Measurements from ENCODE around the gene SNRPA.
A peak's percentile ranks its signal among the peaks of the same experiment; 100 is the strongest.

SNRPA gene

GRCh38 chr19:40776932-40777644 lies 26.1 kb downstream of the SNRPA start (continued):
- TF ChIP-seq KLF8 (tag by site-specific recombination; IDR thresholded peaks at IDR 0.05) (peak; percentile 39), HIC1 (tag by site-specific recombination; IDR thresholded peaks at IDR 0.05) (no peak), SP7 (tag by site-specific recombination; IDR thresholded peaks at IDR 0.05) (peak; percentile 15; the same call in 1 of the 2 replicates), PRDM1 (tag by site-specific recombination; IDR thresholded peaks at IDR 0.05) (peak; percentile 77), ZNF121 (tag by site-specific recombination; IDR thresholded peaks at IDR 0.05) (peak; percentile 21; the same call in 1 of the 2 replicates), INSM2 (tag by site-specific recombination; IDR thresholded peaks at IDR 0.05) (no peak), ZNF792 (tag by site-specific recombination; IDR thresholded peaks at IDR 0.05) (peak; percentile 64; the same call in 1 of the 2 replicates), ZNF2 (tag by site-specific recombination; IDR thresholded peaks at IDR 0.05) (0 out of 2 replicates have a peak, but pooled peaks have one; percentile 25), ZNF324 (tag by site-specific recombination; IDR thresholded peaks at IDR 0.05) (0 out of 2 replicates have a peak, but pooled peaks have one; percentile 58), ZNF558 (tag by site-specific recombination; IDR thresholded peaks at IDR 0.05) (0 out of 2 replicates have a peak, but pooled peaks have one; percentile 44), ZNF24 (tag by site-specific recombination; IDR thresholded peaks at IDR 0.05) (0 out of 2 replicates have a peak, but pooled peaks have one; percentile 21), ZNF785 (tag by site-specific recombination; IDR thresholded peaks at IDR 0.05) (no peak)
- TF ChIP-seq, protein P1, sequence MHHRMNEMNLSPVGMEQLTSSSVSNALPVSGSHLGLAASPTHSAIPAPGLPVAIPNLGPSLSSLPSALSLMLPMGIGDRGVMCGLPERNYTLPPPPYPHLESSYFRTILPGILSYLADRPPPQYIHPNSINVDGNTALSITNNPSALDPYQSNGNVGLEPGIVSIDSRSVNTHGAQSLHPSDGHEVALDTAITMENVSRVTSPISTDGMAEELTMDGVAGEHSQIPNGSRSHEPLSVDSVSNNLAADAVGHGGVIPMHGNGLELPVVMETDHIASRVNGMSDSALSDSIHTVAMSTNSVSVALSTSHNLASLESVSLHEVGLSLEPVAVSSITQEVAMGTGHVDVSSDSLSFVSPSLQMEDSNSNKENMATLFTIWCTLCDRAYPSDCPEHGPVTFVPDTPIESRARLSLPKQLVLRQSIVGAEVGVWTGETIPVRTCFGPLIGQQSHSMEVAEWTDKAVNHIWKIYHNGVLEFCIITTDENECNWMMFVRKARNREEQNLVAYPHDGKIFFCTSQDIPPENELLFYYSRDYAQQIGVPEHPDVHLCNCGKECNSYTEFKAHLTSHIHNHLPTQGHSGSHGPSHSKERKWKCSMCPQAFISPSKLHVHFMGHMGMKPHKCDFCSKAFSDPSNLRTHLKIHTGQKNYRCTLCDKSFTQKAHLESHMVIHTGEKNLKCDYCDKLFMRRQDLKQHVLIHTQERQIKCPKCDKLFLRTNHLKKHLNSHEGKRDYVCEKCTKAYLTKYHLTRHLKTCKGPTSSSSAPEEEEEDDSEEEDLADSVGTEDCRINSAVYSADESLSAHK (tag by site-specific recombination; IDR thresholded peaks at IDR 0.05): 0 out of 2 replicates have a peak, but pooled peaks have one; percentile 39
- TF ChIP-seq, protein P2, sequence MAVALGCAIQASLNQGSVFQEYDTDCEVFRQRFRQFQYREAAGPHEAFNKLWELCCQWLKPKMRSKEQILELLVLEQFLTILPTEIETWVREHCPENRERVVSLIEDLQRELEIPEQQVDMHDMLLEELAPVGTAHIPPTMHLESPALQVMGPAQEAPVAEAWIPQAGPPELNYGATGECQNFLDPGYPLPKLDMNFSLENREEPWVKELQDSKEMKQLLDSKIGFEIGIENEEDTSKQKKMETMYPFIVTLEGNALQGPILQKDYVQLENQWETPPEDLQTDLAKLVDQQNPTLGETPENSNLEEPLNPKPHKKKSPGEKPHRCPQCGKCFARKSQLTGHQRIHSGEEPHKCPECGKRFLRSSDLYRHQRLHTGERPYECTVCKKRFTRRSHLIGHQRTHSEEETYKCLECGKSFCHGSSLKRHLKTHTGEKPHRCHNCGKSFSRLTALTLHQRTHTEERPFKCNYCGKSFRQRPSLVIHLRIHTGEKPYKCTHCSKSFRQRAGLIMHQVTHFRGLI (tag by site-specific recombination; IDR thresholded peaks at IDR 0.05): peak; percentile 23; the same call in 1 of the 2 replicates
- TF ChIP-seq, protein P3, sequence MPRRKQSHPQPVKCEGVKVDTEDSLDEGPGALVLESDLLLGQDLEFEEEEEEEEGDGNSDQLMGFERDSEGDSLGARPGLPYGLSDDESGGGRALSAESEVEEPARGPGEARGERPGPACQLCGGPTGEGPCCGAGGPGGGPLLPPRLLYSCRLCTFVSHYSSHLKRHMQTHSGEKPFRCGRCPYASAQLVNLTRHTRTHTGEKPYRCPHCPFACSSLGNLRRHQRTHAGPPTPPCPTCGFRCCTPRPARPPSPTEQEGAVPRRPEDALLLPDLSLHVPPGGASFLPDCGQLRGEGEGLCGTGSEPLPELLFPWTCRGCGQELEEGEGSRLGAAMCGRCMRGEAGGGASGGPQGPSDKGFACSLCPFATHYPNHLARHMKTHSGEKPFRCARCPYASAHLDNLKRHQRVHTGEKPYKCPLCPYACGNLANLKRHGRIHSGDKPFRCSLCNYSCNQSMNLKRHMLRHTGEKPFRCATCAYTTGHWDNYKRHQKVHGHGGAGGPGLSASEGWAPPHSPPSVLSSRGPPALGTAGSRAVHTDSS (tag by site-specific recombination; IDR thresholded peaks at IDR 0.05): no peak

DNA sequence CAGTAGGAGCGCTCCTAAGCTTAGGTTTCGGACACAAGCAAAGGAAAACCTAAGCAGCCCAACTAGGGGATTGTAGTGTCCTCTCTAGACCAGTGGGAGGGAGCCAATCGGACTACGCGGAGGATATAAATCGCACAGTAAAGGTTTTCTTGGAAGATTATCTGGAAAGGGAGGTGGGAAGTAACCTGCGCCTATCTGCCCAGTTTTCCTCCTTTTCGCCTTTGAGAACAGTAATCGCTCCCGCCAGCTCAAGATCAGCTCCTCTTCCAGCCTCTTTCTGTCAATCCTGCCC lies 26.6 kb downstream of the SNRPA start:
- Histone ChIP-seq H3K4me3 (ENCODE audit: low read depth, low read length) (peak overlapping the region; percentile 32), H3K9me3 (ENCODE audit: control insufficient read depth, insufficient read depth, low read depth, low read length) (no peaks in the 10 kb centered on the region), H3K36me3 (ENCODE audit: control insufficient read depth in 2 of 2, insufficient read depth in 1 of 2, low read length in 2 of 2) (peaks cover 0 to 18% of the 10 kb centered on the region in 2 experiments; a peak in 1 of 3 replicates), H3K27ac (ENCODE audit: extremely low read depth, low read depth, low read length) (peak overlapping the region; percentile 95), H3K4me1 (ENCODE audit: control insufficient read depth, insufficient read depth, low read length) (peaks cover 13% of the 10 kb centered on the region)
- ChIA-PET POLR2A (interaction anchor here (0.5 to 3.2 kb wide), 35 partner anchors 10 to 1779 kb away, joined by 3 to 180 read pairs (median 7); partner anchors contain the start of genes ACTMAP, COQ8B, EGLN2 and ITPKC), CTCF (interaction anchor here (0.5 to 6.4 kb wide), 26 partner anchors 9 to 637 kb away, joined by 3 to 61 read pairs (median 4); partner anchors contain the start of genes EGLN2 and LTBP4)
- TF ChIP-seq ZNF10 (tag by site-specific recombination; IDR thresholded peaks at IDR 0.05) (no peak; the same call in 1 of the 2 replicates), ZNF24 (tag by site-specific recombination; IDR thresholded peaks at IDR 0.05) (0 out of 2 replicates have a peak, but pooled peaks have one; percentile 53), KLF17 (tag by site-specific recombination; IDR thresholded peaks at IDR 0.05) (peak; percentile 58), ZNF629 (tag by site-specific recombination; IDR thresholded peaks at IDR 0.05) (peak; percentile 29; the same call in 1 of the 2 replicates), ZNF660 (tag by site-specific recombination; IDR thresholded peaks at IDR 0.05) (peak; percentile 91), ZBTB21 (tag by site-specific recombination; IDR thresholded peaks at IDR 0.05) (peak; percentile 40; the same call in 1 of the 2 replicates), ZNF169 (tag by site-specific recombination; IDR thresholded peaks at IDR 0.05) (no peak), ZNF335 (tag by site-specific recombination; conservative IDR thresholded peaks at IDR 0.05) (no peak), ZNF843 (tag by site-specific recombination; IDR thresholded peaks at IDR 0.05) (peak; percentile 32; the same call in 1 of the 2 replicates)
- TF ChIP-seq, protein P4, sequence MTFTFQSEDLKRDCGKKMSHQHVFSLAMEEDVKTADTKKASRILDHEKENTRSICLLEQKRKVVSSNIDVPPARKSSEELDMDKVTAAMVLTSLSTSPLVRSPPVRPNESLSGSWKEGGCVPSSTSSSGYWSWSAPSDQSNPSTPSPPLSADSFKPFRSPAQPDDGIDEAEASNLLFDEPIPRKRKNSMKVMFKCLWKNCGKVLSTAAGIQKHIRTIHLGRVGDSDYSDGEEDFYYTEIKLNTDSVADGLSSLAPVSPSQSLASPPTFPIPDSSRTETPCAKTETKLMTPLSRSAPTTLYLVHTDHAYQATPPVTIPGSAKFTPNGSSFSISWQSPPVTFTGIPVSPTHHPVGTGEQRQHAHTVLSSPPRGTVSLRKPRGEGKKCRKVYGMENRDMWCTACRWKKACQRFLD (tag by site-specific recombination; IDR thresholded peaks at IDR 0.05): no peak
